ENCODE measurements around the gene TELO2. TPM values are rescaled to one million over a fixed set of nuclear protein-coding genes. Genes with fewer than 3 reads are reported as not detected.

Gene TELO2
- polyA plus RNA-seq, 3 donors = 7.3 to 58.1 (median 11.4) TPM

DNA sequence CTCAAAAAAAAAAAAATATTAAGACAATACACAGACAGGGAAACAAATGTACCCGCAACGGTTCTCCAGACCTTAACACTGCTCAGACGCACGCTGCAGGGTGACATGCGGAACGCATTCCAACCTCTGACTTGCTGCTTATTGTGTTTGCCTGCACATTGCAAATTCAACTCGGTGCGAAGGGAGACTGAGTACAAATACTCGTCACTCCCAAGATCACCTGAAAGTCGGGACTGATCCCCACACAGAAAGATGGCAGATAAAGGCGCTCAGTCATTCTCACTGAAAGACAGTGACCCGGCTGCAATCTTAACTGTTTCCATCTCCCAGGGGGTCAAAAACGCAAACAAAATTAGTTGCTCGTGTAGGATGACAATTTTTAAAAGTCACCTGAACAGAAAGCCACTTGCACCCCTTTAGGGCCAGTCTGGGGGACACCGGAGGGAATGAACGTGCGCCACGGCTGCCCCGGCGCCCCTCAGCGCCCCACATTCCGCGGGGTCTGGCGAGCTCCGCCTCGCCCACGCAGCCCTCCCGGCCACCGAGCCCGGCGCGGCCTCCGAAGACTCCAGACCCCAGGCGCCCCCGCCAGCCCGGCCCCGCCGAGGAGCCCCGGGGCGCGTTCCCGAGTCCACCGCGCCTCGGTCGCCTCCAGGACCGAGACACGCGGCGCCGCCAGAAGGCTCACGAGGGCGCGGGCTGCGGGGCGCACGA is 18.9 kb upstream of the TELO2 start:
- peaks cover 0 to 5% (median 0%) of the 10 kb centered on the region in 3 donors for H3K27me3 Mint-ChIP-seq (ENCODE audit: low read depth in 3 of 3)
- Histone ChIP-seq H3K4me3 (replicated peaks in 1 of 3; ENCODE audit: low read depth in 2 of 3, low read length in 3 of 3) (peak overlapping the region; percentile 58 to 81 (median 77)), H2AFZ (ENCODE audit: insufficient read depth, low read depth, low read length, poor library complexity, severe bottlenecking) (peak overlapping the region; percentile 90), H3K4me1 (ENCODE audit: control insufficient read depth in 1 of 2, insufficient read depth in 2 of 2, low read length in 2 of 2) (peaks cover 58 to 69% of the 10 kb centered on the region in 2 donors), H3K4me2 (replicated peaks; ENCODE audit: extremely low read depth, low read length, poor library complexity, severe bottlenecking) (peak overlapping the region; percentile 84), H3K27ac (ENCODE audit: low read depth in 1 of 2, low read length in 2 of 2) (peak overlapping the region; percentile 17 to 99), H3K79me2 (ENCODE audit: insufficient read depth, low read length) (peaks cover 66% of the 10 kb centered on the region), H3K9ac (ENCODE audit: insufficient read depth, low read length, poor library complexity, severe bottlenecking) (peak overlapping the region; percentile 96), H3K27me3 (ENCODE audit: control insufficient read depth in 2 of 2, insufficient read depth in 2 of 2, low read length in 2 of 2) (no peaks in the 10 kb centered on the region), H4K20me1 (ENCODE audit: insufficient read depth, low read length) (peaks cover 3% of the 10 kb centered on the region), H3K9me3 (replicated peaks in 1 of 2; ENCODE audit: control insufficient read depth in 1 of 2, insufficient read depth in 1 of 2, low read length in 2 of 2) (no peaks in the 10 kb centered on the region), H3K36me3 (replicated peaks in 1 of 2; ENCODE audit: control insufficient read depth in 1 of 2, insufficient read depth in 2 of 2, low read length in 2 of 2) (no peaks in the 10 kb centered on the region)
- peaks cover 4 to 8% of the 10 kb centered on the region in 2 donors for H3K36me3 Mint-ChIP-seq
- intact Hi-C loops (cut with micrococcal nuclease) = loop anchor here (5.0 to 10.0 kb wide), 4 partner anchors 68 to 301 kb away; partner anchors contain the start of genes CRAMP1 (in 2 of the 2), IFT140 (in 2 of the 2), EME2 (in 1 of the 2) and MRPS34 (in 1 of the 2)
- peaks cover 54% of the 10 kb centered on the region for H3K4me1 Mint-ChIP-seq
- DNase-seq = no peak
- peak overlapping the region; percentile 64 to 95 (median 90) for H3K27ac Mint-ChIP-seq
- TF ChIP-seq, protein P1, sequence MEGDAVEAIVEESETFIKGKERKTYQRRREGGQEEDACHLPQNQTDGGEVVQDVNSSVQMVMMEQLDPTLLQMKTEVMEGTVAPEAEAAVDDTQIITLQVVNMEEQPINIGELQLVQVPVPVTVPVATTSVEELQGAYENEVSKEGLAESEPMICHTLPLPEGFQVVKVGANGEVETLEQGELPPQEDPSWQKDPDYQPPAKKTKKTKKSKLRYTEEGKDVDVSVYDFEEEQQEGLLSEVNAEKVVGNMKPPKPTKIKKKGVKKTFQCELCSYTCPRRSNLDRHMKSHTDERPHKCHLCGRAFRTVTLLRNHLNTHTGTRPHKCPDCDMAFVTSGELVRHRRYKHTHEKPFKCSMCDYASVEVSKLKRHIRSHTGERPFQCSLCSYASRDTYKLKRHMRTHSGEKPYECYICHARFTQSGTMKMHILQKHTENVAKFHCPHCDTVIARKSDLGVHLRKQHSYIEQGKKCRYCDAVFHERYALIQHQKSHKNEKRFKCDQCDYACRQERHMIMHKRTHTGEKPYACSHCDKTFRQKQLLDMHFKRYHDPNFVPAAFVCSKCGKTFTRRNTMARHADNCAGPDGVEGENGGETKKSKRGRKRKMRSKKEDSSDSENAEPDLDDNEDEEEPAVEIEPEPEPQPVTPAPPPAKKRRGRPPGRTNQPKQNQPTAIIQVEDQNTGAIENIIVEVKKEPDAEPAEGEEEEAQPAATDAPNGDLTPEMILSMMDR (IDR thresholded peaks at IDR 0.05) = no peak
- peak overlapping the region; percentile 82 to 93 for H3K4me3 Mint-ChIP-seq
- peaks cover 0 to 7% (median 4%) of the 10 kb centered on the region in 7 donors for H3K9me3 Mint-ChIP-seq
- WGBS (ENCODE audit: insufficient coverage) = 11% methylated on average over 57 of the region's 57 CpGs

DNA sequence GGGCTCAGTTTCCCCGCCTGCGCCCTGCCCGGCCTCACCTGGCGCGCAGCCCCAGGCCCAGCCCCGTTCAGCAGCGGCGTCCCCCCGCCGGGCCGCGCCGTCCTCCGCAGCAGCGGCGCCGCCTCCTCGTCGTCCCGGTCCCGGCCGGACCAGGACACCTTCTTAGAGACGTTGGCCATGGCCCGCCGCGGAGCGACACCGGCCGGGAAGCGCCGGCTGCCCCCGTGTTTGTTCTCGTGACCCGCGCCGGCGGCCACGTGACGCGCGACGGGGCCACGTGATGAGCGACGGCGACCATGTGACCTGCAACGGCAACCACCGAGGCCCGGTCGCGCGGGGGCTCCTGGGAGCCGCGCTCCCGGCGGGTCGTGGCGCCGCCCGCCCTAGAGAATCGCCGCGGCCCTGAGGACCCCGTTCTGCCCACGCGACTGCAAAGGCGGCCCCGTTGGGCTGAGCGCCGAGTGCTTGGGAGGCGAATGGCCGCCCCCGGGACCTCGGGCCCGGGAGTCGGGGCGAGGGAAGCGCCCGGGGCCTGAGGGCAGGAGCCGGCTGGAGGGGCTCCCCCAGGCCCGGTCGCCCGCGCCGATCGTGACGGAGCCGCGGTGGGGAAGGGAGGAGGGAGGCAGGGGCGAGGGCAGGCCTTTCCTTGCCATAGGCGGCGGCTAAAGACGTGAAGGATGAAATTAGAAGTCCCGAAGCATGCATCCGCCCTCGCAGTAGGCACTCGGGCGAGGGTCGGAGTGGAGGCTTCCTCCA is 18.2 kb upstream of the TELO2 start, which contains the start of gene CLCN7:
CLCN7 (minus strand) TSS at position 233 of the 756 bp plus-strand sequence; CDS start at position 179, 54 bp downstream.
- Histone ChIP-seq H3K79me2 (ENCODE audit: insufficient read depth, low read length) (peaks cover 59% of the 10 kb centered on the region), H3K27ac (ENCODE audit: low read depth in 1 of 2, low read length in 2 of 2) (peak within 1 kb of the TSS; percentile 79 to 99), H2AFZ (ENCODE audit: insufficient read depth, low read depth, low read length, poor library complexity, severe bottlenecking) (peak within 1 kb of the TSS; percentile 90), H3K4me1 (ENCODE audit: control insufficient read depth in 1 of 2, insufficient read depth in 2 of 2, low read length in 2 of 2) (peaks cover 54 to 62% of the 10 kb centered on the region in 2 donors), H3K36me3 (replicated peaks in 1 of 2; ENCODE audit: control insufficient read depth in 1 of 2, insufficient read depth in 2 of 2, low read length in 2 of 2) (no peaks in the 10 kb centered on the region), H3K9ac (ENCODE audit: insufficient read depth, low read length, poor library complexity, severe bottlenecking) (peak within 1 kb of the TSS; percentile 96), H3K9me3 (replicated peaks in 1 of 2; ENCODE audit: control insufficient read depth in 1 of 2, insufficient read depth in 1 of 2, low read length in 2 of 2) (no peaks in the 10 kb centered on the region), H3K27me3 (ENCODE audit: control insufficient read depth in 2 of 2, insufficient read depth in 2 of 2, low read length in 2 of 2) (no peaks in the 10 kb centered on the region), H3K4me2 (replicated peaks; ENCODE audit: extremely low read depth, low read length, poor library complexity, severe bottlenecking) (peak within 1 kb of the TSS; percentile 84), H3K4me3 (replicated peaks in 1 of 3; ENCODE audit: low read depth in 2 of 3, low read length in 3 of 3) (peak within 1 kb of the TSS; percentile 61 to 81 (median 77)), H4K20me1 (ENCODE audit: insufficient read depth, low read length) (peaks cover under 1% of the 10 kb centered on the region)
- DNase-seq = peak; percentile 75 to 89 (median 84)
- peaks cover 0 to 7% (median 4%) of the 10 kb centered on the region in 7 donors for H3K9me3 Mint-ChIP-seq
- H3K4me1 Mint-ChIP-seq = peaks cover 47% of the 10 kb centered on the region
- TF ChIP-seq, protein P1 (IDR thresholded peaks at IDR 0.05) = no peak
- intact Hi-C loops (cut with micrococcal nuclease) = loop anchor here (5.0 to 10.0 kb wide), 4 partner anchors 67 to 300 kb away; partner anchors contain the start of genes CRAMP1 (in 2 of the 2), IFT140 (in 2 of the 2), EME2 (in 1 of the 2) and MRPS34 (in 1 of the 2)
- H3K27ac Mint-ChIP-seq = peak within 1 kb of the TSS; percentile 87 to 95 (median 91)
- H3K36me3 Mint-ChIP-seq = peaks cover 4 to 8% of the 10 kb centered on the region in 2 donors
- peaks cover 0 to 5% (median 0%) of the 10 kb centered on the region in 3 donors for H3K27me3 Mint-ChIP-seq (ENCODE audit: low read depth in 3 of 3)
- WGBS (ENCODE audit: insufficient coverage) = under 1% methylated on average over 98 of the region's 99 CpGs
- H3K4me3 Mint-ChIP-seq = peak within 1 kb of the TSS; percentile 82 to 93

Measured in CD14-positive monocyte (primary cell).